Measurements from ENCODE around the gene SPC24.
A peak's percentile ranks its signal among the peaks of the same experiment; 100 is the strongest.
"Not testable (repeated sequence)": the region's sequence is repeated elsewhere in the genome, so short reads cannot be mapped to it uniquely, and the experiment has no call there.

The SPC24 gene

GRCh38 chr19:11121963-11122362 is 33.6 kb downstream of the SPC24 start:
- DNase-seq = not testable (repeated sequence)

DNA sequence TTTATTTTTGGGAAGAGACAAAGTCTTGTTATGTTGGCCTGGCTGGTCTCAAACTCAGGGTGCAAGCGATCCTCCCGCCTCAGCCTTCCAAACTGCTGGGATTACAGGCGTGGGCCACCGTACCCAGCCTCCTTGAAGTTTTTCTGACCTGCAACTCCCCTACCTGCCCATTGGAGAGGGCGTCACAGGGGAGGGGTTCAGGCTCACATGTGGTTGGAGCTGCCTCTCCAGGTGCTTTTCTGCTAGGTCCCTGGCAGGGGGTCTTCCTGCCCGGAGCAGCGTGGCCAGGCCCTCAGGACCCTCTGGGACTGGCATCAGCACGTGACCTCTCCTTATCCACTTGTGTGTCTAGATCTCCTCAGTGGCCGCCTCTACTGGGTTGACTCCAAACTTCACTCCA is 39.1 kb downstream of the SPC24 start:
- DNase-seq = no peak

- no peak for DNase-seq
These were observed 39.6 kb downstream of the SPC24 start for GRCh38 chr19:11115895-11116446.

DNA sequence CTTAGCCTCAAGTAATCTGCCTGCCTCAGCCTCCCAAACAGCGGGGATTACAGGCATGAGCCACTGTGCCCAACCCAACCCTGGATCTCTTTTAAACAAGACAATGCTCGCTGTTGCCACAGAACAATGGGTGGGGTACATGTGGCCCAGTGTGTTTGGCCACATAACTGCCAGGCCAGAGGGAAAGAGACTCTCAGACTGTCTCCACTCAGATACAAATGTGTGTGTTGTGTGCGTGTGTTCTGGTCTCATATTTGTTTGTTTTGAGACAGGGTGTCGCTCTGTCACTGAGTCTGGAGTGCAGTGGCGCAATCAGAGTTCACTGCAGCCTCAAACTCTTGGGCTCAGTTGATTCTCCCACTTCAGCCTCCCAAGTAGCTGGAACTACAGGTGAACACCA is 40.5 kb downstream of the SPC24 start:
- no peak for DNase-seq

- no peak for DNase-seq
These were observed 42.4 kb downstream of the SPC24 start for GRCh38 chr19:11113140-11113708.

DNA sequence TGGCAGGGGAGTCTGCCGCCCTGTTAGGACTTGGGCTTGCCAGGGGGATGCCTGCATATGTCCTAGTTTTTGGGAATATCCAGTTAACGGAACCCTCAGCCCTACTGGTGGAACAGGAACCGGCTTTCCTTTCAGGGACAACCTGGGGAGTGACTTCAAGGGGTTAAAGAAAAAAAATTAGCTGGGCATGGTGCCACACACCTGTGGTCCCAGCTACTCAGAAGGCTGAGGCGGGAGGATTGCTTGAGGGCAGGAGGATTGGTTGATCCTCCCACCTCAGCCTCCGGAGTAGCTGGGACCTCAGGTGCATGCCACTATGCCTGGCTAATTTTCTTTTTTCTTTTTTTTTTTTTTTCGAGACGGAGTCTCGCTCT is 43.8 kb downstream of the SPC24 start:
- DNase-seq = no peak

DNA sequence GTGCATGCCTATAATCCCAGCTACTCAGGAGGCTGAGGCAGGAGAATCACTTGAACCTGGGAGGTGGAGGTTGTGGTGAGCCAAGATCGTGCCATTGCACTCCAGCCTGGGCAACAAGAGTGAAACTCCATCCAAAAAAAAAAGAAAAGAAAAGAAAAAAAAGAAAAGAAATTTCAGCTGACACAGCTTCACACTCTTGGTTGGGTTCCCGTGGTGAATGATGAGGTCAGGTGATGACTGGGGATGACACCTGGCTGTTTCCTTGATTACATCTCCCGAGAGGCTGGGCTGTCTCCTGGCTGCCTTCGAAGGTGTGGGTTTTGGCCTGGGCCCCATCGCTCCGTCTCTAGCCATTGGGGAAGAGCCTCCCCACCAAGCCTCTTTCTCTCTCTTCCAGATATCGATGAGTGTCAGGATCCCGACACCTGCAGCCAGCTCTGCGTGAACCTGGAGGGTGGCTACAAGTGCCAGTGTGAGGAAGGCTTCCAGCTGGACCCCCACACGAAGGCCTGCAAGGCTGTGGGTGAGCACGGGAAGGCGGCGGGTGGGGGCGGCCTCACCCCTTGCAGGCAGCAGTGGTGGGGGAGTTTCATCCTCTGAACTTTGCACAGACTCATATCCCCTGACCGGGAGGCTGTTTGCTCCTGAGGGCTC is 44.3 kb downstream of the SPC24 start:
- DNase-seq = no peak

- no peak for DNase-seq
These were observed 46.8 kb downstream of the SPC24 start for GRCh38 chr19:11108746-11109145.

DNA sequence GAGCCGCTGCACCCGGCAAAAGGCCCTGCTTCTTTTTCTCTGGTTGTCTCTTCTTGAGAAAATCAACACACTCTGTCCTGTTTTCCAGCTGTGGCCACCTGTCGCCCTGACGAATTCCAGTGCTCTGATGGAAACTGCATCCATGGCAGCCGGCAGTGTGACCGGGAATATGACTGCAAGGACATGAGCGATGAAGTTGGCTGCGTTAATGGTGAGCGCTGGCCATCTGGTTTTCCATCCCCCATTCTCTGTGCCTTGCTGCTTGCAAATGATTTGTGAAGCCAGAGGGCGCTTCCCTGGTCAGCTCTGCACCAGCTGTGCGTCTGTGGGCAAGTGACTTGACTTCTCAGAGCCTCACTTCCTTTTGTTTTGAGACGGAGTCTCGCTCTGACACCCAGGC is 49.1 kb downstream of the SPC24 start:
- DNase-seq = no peak

DNA sequence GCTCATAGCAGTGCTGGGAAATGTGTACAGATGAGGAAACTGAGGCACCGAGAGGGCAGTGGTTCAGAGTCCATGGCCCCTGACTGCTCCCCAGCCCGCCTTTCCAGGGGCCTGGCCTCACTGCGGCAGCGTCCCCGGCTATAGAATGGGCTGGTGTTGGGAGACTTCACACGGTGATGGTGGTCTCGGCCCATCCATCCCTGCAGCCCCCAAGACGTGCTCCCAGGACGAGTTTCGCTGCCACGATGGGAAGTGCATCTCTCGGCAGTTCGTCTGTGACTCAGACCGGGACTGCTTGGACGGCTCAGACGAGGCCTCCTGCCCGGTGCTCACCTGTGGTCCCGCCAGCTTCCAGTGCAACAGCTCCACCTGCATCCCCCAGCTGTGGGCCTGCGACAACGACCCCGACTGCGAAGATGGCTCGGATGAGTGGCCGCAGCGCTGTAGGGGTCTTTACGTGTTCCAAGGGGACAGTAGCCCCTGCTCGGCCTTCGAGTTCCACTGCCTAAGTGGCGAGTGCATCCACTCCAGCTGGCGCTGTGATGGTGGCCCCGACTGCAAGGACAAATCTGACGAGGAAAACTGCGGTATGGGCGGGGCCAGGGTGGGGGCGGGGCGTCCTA is 50.5 kb downstream of the SPC24 start:
- DNase-seq = no peak

- not testable (repeated sequence) for DNase-seq
These were observed 51.9 kb downstream of the SPC24 start for GRCh38 chr19:11103667-11104066.

GRCh38 chr19:11102944-11103343 is 52.6 kb downstream of the SPC24 start:
- no peak for DNase-seq

DNA sequence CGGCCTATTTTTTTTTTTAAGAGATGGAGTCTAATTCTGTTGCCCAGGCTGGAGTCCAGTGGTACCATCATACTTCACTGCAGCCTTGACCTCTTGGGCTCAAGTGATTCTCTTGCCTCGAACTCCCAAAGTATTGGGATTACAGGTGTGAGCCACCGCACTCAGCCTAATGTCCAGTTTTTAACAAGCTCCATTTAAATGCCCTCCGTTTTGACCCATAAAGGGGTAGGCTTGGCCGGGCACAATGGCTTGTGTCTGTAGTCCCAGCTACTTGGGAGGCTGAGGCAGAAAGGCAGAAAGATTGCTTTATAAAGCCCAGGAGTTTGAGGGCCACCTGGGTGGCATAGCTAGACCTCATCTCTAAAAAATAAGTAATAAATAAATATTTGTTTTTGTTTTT is 54.5 kb downstream of the SPC24 start:
- no peak for DNase-seq

DNA sequence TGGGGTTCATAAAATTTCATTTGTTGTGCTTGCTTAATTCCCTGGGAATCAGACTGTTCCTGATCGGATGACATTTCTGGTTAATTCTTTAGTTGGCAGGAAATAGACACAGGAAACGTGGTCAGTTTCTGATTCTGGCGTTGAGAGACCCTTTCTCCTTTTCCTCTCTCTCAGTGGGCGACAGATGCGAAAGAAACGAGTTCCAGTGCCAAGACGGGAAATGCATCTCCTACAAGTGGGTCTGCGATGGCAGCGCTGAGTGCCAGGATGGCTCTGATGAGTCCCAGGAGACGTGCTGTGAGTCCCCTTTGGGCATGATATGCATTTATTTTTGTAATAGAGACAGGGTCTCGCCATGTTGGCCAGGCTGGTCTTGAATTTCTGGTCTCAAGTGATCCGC is 55.5 kb downstream of the SPC24 start:
- no peak for DNase-seq

GRCh38 chr19:11098861-11099260 is 56.7 kb downstream of the SPC24 start:
- DNase-seq = no peak

GRCh38 chr19:11098327-11098726 is 57.3 kb downstream of the SPC24 start:
- no peak for DNase-seq

GRCh38 chr19:11097367-11097766 is 58.2 kb downstream of the SPC24 start:
- DNase-seq = not testable (repeated sequence)

GRCh38 chr19:11096210-11096841 is 59.3 kb downstream of the SPC24 start:
- DNase-seq = peak; percentile 31

All from activated naive CD4-positive, alpha-beta T cell treated with anti-CD3 and anti-CD28 coated beads, Interleukin-2, amount 50 U/mL, for 16 hours (primary cell).